DMS153 treated with DMSO at 0.1 percent for 48 hours (cell line): ENCODE data around the gene CD2AP.
"Not testable (repeated sequence)": the region's sequence is repeated elsewhere in the genome, so short reads cannot be mapped to it uniquely, and the experiment has no call there.

ENCODE experiments used
- DNase-seq: peaks from one replicate; lab custom pipeline; 2025; ENCODE audit not compliant: unreplicated experiment; lab: John Stamatoyannopoulos, UW

CD2AP gene

GRCh38 chr6:47556459-47556858, 78.9 kb downstream of the CD2AP start:
- DNase-seq, result not testable (repeated sequence)

- DNase-seq, result no peak
Measured at GRCh38 chr6:47563162-47563561, 85.6 kb downstream of the CD2AP start.

GRCh38 chr6:47566602-47567001, 89.0 kb downstream of the CD2AP start:
- not testable (repeated sequence) for DNase-seq

GRCh38 chr6:47567586-47567985, 90.0 kb downstream of the CD2AP start:
- no peak for DNase-seq

GRCh38 chr6:47571488-47571887, 93.9 kb downstream of the CD2AP start:
- no peak for DNase-seq

- DNase-seq, result no peak
Measured at GRCh38 chr6:47573109-47573508, 95.5 kb downstream of the CD2AP start.

GRCh38 chr6:47574789-47575188, 97.2 kb downstream of the CD2AP start:
- no peak for DNase-seq

- no peak for DNase-seq
Measured at GRCh38 chr6:47579040-47579439, 101.5 kb downstream of the CD2AP start.

- DNase-seq, result no peak
Measured at GRCh38 chr6:47581591-47581990, 104.0 kb downstream of the CD2AP start.

GRCh38 chr6:47587493-47587892, 109.9 kb downstream of the CD2AP start:
- no peak for DNase-seq

- no peak for DNase-seq
Measured at GRCh38 chr6:47592131-47592840, 114.7 kb downstream of the CD2AP start.

- DNase-seq, result no peak
Measured at GRCh38 chr6:47593979-47594378, 116.4 kb downstream of the CD2AP start.

- no peak for DNase-seq
Measured at GRCh38 chr6:47595785-47596184, 118.2 kb downstream of the CD2AP start.

GRCh38 chr6:47598367-47598766, 120.8 kb downstream of the CD2AP start:
- DNase-seq, result no peak

GRCh38 chr6:47599512-47599911, 121.9 kb downstream of the CD2AP start:
- no peak for DNase-seq

GRCh38 chr6:47603227-47603626, 125.6 kb downstream of the CD2AP start:
- no peak for DNase-seq

- no peak for DNase-seq
Measured at GRCh38 chr6:47603995-47604394, 126.4 kb downstream of the CD2AP start.

GRCh38 chr6:47621838-47622449, 144.4 kb downstream of the CD2AP start:
- DNase-seq, result no peak

- DNase-seq, result no peak
Measured at GRCh38 chr6:47626782-47627181, 149.2 kb downstream of the CD2AP start.

GRCh38 chr6:47628448-47629272, 151.1 kb downstream of the CD2AP start:
- DNase-seq, result no peak

GRCh38 chr6:47629954-47630353, 152.4 kb downstream of the CD2AP start:
- no peak for DNase-seq

- no peak for DNase-seq
Measured at GRCh38 chr6:47630587-47630986, 153.0 kb downstream of the CD2AP start.
